Keratinocyte (primary cell): ENCODE measurements around the gene CSMD2.

ENCODE experiments used
- EZH2 ChIP-seq: IDR thresholded peaks from one replicate; pipeline ENCODE4 v1.6.1; 2012; ENCODE audit warnings: inconsistent platforms, mild to moderate bottlenecking, low read length, moderate library complexity
- TF ChIP-seq, protein P1 (sequence below), 3 experiments: IDR thresholded peaks in 1 of 3; conservative IDR thresholded peaks in 1 of 3; optimal IDR thresholded peaks in 1 of 3; 2 replicates in 2 of 3; 3 replicates in 1 of 3; pipeline versions ENCODE3 to v1.5.1; 2011; ENCODE audit warnings: low read length in 3 of 3, mild to moderate bottlenecking in 3 of 3, moderate library complexity in 2 of 3, control low read depth in 1 of 3, inconsistent platforms in 1 of 3; ENCODE audit not compliant: insufficient read depth in 2 of 3; ENCODE audit errors: extremely low read depth in 1 of 3

DNA sequence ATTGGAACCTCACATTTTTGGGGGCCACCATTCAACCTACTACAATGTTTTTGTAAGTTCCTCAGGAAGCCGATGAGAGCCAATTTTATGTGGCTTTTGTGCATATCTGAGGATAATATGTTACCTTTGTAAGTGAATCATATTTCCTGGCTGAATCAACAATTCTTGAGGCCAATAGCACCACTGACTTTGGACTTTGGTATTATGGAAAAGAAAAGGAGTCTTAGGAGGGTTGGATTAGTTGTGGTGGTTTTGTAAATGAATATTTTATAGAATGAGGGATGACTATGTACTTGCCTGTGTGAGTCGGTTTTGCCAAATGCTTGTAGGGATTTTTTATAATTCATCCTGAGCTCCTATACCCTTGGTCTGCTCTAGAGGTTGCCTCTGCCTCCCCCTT, 482.7 kb downstream of the CSMD2 start:
- TF ChIP-seq, protein P1, sequence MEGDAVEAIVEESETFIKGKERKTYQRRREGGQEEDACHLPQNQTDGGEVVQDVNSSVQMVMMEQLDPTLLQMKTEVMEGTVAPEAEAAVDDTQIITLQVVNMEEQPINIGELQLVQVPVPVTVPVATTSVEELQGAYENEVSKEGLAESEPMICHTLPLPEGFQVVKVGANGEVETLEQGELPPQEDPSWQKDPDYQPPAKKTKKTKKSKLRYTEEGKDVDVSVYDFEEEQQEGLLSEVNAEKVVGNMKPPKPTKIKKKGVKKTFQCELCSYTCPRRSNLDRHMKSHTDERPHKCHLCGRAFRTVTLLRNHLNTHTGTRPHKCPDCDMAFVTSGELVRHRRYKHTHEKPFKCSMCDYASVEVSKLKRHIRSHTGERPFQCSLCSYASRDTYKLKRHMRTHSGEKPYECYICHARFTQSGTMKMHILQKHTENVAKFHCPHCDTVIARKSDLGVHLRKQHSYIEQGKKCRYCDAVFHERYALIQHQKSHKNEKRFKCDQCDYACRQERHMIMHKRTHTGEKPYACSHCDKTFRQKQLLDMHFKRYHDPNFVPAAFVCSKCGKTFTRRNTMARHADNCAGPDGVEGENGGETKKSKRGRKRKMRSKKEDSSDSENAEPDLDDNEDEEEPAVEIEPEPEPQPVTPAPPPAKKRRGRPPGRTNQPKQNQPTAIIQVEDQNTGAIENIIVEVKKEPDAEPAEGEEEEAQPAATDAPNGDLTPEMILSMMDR (optimal IDR thresholded peaks at IDR 0.05 in 1 of 3, IDR thresholded peaks at IDR 0.05 in 1 of 3, conservative IDR thresholded peaks at IDR 0.05 in 1 of 3; ENCODE audit: extremely low read depth in 1 of 3, insufficient read depth in 2 of 3, low read length in 3 of 3): no peak
- TF ChIP-seq EZH2: no peak
